Neural cell (in vitro differentiated cells): ENCODE measurements around the gene RYR3.

Experiments
- EP300 ChIP-seq: fragments of 450-650 bp; conservative IDR thresholded peaks from 2 replicates; pipeline ENCODE4 v1.6.1; 2014; ENCODE audit warnings: antibody characterized with exemption, mild to moderate bottlenecking, moderate library complexity; ENCODE audit not compliant: poor library complexity, severe bottlenecking
- POLR2AphosphoS5 ChIP-seq: IDR thresholded peaks from 2 replicates; pipeline ENCODE4 v1.6.1; 2012
- RAD21 ChIP-seq: fragments of 450-650 bp; conservative IDR thresholded peaks from 2 replicates; pipeline ENCODE4 v1.6.1; 2014; ENCODE audit warnings: antibody characterized with exemption, mild to moderate bottlenecking, moderate library complexity
- SMC3 ChIP-seq: fragments of 450-650 bp; conservative IDR thresholded peaks from 2 replicates; pipeline ENCODE4 v1.6.1; 2014; ENCODE audit warnings: antibody characterized with exemption, mild to moderate bottlenecking, moderate library complexity; ENCODE audit not compliant: poor library complexity
- TAF1 ChIP-seq: IDR thresholded peaks from 2 replicates; pipeline ENCODE4 v1.6.1; 2012; ENCODE audit warnings: low read depth
- TF ChIP-seq, protein P1 (sequence below): fragments of 450-650 bp; IDR thresholded peaks from 2 replicates; pipeline ENCODE4 v1.5.1; 2014; ENCODE audit warnings: antibody characterized with exemption, mild to moderate bottlenecking, moderate library complexity; ENCODE audit not compliant: poor library complexity, severe bottlenecking
- TF ChIP-seq, protein P2 (sequence below): IDR thresholded peaks from 2 replicates; pipeline ENCODE4 v1.6.1; 2012; ENCODE audit warnings: borderline replicate concordance

DNA sequence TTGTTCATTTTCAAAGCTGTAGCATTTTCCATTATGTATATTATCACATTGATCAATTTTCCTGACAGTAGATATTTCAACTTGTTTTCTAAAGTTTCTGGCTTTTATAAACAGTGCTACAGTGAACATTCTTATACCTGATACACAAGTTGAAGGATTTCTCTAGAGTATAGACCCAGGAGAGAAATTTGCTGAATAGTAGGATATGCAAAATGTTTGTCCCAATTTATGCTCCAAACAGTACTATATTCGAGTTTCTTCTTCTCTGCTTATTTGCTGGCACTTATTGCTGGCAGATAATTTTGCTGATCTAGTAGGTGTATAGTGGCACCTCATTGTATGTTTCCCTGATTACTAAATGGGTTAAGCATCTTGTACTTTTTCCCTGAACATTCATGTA, 540.3 kb downstream of the RYR3 start:
- TF ChIP-seq, protein P1, sequence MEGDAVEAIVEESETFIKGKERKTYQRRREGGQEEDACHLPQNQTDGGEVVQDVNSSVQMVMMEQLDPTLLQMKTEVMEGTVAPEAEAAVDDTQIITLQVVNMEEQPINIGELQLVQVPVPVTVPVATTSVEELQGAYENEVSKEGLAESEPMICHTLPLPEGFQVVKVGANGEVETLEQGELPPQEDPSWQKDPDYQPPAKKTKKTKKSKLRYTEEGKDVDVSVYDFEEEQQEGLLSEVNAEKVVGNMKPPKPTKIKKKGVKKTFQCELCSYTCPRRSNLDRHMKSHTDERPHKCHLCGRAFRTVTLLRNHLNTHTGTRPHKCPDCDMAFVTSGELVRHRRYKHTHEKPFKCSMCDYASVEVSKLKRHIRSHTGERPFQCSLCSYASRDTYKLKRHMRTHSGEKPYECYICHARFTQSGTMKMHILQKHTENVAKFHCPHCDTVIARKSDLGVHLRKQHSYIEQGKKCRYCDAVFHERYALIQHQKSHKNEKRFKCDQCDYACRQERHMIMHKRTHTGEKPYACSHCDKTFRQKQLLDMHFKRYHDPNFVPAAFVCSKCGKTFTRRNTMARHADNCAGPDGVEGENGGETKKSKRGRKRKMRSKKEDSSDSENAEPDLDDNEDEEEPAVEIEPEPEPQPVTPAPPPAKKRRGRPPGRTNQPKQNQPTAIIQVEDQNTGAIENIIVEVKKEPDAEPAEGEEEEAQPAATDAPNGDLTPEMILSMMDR = no peak
- TF ChIP-seq EP300 (no peak), POLR2AphosphoS5 (no peak), SMC3 (no peak), TAF1 (no peak), RAD21 (no peak)
- TF ChIP-seq, protein P2, sequence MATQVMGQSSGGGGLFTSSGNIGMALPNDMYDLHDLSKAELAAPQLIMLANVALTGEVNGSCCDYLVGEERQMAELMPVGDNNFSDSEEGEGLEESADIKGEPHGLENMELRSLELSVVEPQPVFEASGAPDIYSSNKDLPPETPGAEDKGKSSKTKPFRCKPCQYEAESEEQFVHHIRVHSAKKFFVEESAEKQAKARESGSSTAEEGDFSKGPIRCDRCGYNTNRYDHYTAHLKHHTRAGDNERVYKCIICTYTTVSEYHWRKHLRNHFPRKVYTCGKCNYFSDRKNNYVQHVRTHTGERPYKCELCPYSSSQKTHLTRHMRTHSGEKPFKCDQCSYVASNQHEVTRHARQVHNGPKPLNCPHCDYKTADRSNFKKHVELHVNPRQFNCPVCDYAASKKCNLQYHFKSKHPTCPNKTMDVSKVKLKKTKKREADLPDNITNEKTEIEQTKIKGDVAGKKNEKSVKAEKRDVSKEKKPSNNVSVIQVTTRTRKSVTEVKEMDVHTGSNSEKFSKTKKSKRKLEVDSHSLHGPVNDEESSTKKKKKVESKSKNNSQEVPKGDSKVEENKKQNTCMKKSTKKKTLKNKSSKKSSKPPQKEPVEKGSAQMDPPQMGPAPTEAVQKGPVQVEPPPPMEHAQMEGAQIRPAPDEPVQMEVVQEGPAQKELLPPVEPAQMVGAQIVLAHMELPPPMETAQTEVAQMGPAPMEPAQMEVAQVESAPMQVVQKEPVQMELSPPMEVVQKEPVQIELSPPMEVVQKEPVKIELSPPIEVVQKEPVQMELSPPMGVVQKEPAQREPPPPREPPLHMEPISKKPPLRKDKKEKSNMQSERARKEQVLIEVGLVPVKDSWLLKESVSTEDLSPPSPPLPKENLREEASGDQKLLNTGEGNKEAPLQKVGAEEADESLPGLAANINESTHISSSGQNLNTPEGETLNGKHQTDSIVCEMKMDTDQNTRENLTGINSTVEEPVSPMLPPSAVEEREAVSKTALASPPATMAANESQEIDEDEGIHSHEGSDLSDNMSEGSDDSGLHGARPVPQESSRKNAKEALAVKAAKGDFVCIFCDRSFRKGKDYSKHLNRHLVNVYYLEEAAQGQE = no peak
